ENCODE data around the gene CXCL5. TPM values are rescaled to one million over a fixed set of nuclear protein-coding genes. Genes with fewer than 3 reads are reported as not detected.

Gene CXCL5
- 42.3 and 210 TPM in 2 replicates for total RNA-seq

- peak; percentile 59 for DNase-seq (ENCODE audit: low read depth)
These were observed at the start of gene CXCL5 for GRCh38 chr4:73998040-73999011. CXCL5 (minus strand) TSS chr4:73998677; CDS start chr4:73998581, 96 bp downstream.

- DNase-seq (ENCODE audit: low read depth): no peak
These were observed 48.7 kb upstream of the CXCL5 start for GRCh38 chr4:74047152-74047551.

- DNase-seq (ENCODE audit: low read depth): no peak
These were observed 47.3 kb upstream of the CXCL5 start for GRCh38 chr4:74045772-74046171.

GRCh38 chr4:74045247-74045646 lies 46.8 kb upstream of the CXCL5 start:
- no peak for DNase-seq (ENCODE audit: low read depth)

GRCh38 chr4:74044677-74045076 lies 46.2 kb upstream of the CXCL5 start:
- peak; percentile 83 for DNase-seq (ENCODE audit: low read depth)

GRCh38 chr4:74042681-74043080 lies 44.2 kb upstream of the CXCL5 start:
- DNase-seq (ENCODE audit: low read depth): no peak

GRCh38 chr4:74041418-74041817 lies 42.9 kb upstream of the CXCL5 start:
- no peak for DNase-seq (ENCODE audit: low read depth)

GRCh38 chr4:74039315-74039763 lies 40.9 kb upstream of the CXCL5 start:
- no peak for DNase-seq (ENCODE audit: low read depth)

- DNase-seq (ENCODE audit: low read depth): peak; percentile 61
These were observed 40.2 kb upstream of the CXCL5 start, which contains the start of gene CXCL3 for GRCh38 chr4:74038425-74039314. CXCL3 (minus strand) TSS chr4:74038689; CDS start chr4:74038611, 78 bp downstream.

GRCh38 chr4:74038086-74038424 lies 39.6 kb upstream of the CXCL5 start:
- DNase-seq (ENCODE audit: low read depth): no peak

- no peak for DNase-seq (ENCODE audit: low read depth)
These were observed 38.8 kb upstream of the CXCL5 start for GRCh38 chr4:74037076-74037955.

GRCh38 chr4:74033739-74034138 lies 35.3 kb upstream of the CXCL5 start:
- no peak for DNase-seq (ENCODE audit: low read depth)

GRCh38 chr4:74032064-74032463 lies 33.6 kb upstream of the CXCL5 start:
- DNase-seq (ENCODE audit: low read depth): no peak

GRCh38 chr4:74031576-74031975 lies 33.1 kb upstream of the CXCL5 start:
- DNase-seq (ENCODE audit: low read depth): no peak

- no peak for DNase-seq (ENCODE audit: low read depth)
These were observed 31.8 kb upstream of the CXCL5 start for GRCh38 chr4:74030285-74030684.

- no peak for DNase-seq (ENCODE audit: low read depth)
These were observed 30.0 kb upstream of the CXCL5 start for GRCh38 chr4:74028504-74028903.

GRCh38 chr4:74023709-74024108 lies 25.2 kb upstream of the CXCL5 start:
- no peak for DNase-seq (ENCODE audit: low read depth)

GRCh38 chr4:74021601-74022000 lies 23.1 kb upstream of the CXCL5 start:
- no peak for DNase-seq (ENCODE audit: low read depth)

GRCh38 chr4:74018771-74019170 lies 20.3 kb upstream of the CXCL5 start:
- DNase-seq (ENCODE audit: low read depth): no peak

GRCh38 chr4:74018116-74018515 lies 19.6 kb upstream of the CXCL5 start:
- DNase-seq (ENCODE audit: low read depth): no peak

- peak; percentile 77 for DNase-seq (ENCODE audit: low read depth)
These were observed 17.6 kb upstream of the CXCL5 start for GRCh38 chr4:74016068-74016467.

Measured in renal cortical epithelial cell (primary cell).